SK-MEL-5 (cell line): ENCODE results near the gene PRUNE2. TPM values are rescaled to one million over a fixed set of nuclear protein-coding genes. Genes with fewer than 3 reads are reported as not detected.
"Not testable (repeated sequence)": the region's sequence is repeated elsewhere in the genome, so short reads cannot be mapped to it uniquely, and the experiment has no call there.

Source experiments
- DNase-seq: peaks from one replicate; pipeline ENCODE4 v3.0.0-alpha.2; 2016; ENCODE audit warnings: low read depth, low spot score
- in situ Hi-C: cut with HindIII; loops from 2 replicates; pipeline ENCODE4 v1.10.0; 2016; ENCODE audit warnings: low sequenced_read_pairs, high pct_unique_total_duplicates, low pct_unique_long_range_greater_than_20kb
- polyA plus RNA-seq, 2 experiments: library from polyadenylated mRNA; depleted of rRNA; stranded (reverse); fragments of >200 nt; gene quantifications; 2 replicates each; pipeline ENCODE4 v1.2.3, GENCODE V29; 2015
- total RNA-seq: library from RNA; depleted of rRNA; stranded (reverse); fragments of >200 nt; shearing (Covaris generic); gene quantifications from 2 replicates; pipeline ENCODE4 v1.2.3, GENCODE V29; 2014; rRNA removed

PRUNE2 gene, protein sequence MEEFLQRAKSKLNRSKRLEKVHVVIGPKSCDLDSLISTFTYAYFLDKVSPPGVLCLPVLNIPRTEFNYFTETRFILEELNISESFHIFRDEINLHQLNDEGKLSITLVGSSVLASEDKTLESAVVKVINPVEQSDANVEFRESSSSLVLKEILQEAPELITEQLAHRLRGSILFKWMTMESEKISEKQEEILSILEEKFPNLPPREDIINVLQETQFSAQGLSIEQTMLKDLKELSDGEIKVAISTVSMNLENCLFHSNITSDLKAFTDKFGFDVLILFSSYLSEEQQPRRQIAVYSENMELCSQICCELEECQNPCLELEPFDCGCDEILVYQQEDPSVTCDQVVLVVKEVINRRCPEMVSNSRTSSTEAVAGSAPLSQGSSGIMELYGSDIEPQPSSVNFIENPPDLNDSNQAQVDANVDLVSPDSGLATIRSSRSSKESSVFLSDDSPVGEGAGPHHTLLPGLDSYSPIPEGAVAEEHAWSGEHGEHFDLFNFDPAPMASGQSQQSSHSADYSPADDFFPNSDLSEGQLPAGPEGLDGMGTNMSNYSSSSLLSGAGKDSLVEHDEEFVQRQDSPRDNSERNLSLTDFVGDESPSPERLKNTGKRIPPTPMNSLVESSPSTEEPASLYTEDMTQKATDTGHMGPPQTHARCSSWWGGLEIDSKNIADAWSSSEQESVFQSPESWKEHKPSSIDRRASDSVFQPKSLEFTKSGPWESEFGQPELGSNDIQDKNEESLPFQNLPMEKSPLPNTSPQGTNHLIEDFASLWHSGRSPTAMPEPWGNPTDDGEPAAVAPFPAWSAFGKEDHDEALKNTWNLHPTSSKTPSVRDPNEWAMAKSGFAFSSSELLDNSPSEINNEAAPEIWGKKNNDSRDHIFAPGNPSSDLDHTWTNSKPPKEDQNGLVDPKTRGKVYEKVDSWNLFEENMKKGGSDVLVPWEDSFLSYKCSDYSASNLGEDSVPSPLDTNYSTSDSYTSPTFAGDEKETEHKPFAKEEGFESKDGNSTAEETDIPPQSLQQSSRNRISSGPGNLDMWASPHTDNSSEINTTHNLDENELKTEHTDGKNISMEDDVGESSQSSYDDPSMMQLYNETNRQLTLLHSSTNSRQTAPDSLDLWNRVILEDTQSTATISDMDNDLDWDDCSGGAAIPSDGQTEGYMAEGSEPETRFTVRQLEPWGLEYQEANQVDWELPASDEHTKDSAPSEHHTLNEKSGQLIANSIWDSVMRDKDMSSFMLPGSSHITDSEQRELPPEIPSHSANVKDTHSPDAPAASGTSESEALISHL (N-terminal part only)
- 90.9 and 98.6 TPM in 2 replicates for total RNA-seq
- 51.0 and 75.0 TPM in 2 replicates for polyA plus RNA-seq (2015; cell fraction: cytosol; rRNA removed)
- polyA plus RNA-seq (2015; cell fraction: nucleus; rRNA removed), result 87.6 and 88.3 TPM in 2 replicates

DNA sequence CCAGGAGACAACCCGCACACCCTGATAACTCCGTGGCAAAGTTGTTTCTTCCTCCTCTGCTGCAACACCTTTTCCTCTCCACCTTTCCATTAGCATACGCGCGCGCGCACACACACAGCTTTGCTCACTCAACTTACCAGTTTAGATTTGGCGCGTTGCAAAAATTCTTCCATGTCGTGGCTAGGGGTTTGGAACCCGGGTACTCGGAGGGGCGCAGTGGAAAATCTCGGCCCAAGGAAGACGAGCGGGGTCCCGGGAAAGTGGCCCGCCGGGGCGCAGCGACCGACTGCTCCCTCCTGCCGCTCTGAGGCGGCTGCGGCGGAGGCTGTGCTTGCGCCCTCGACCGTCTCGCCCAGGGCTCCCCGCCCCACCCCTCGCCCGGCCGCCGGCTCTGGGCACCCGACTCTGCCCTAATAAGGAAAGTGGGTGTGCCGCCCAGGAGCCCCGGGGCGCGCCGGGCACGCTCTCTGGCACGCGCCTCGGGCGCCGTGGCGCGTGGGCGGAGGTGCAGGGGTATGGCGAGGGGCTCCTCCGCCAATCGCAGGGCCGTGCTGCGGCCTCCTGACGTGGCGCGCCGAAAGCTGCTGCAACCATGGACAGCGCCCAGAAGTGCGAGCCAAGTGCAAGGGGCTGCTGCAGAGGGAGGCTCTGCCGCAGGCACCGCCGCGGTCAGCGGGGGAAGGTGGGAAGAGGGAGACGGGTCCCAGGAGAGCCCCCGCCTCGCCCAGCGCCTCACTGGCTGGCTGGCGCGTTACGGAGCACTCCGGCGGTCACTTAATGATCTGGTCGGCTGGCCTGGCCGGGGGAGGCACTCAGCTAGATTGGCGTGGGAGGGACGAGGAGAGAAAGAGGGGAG is at the start of gene PRUNE2:
Gene PRUNE2, minus strand, starts transcription at position 324 of the 856 bp plus-strand sequence. Its CDS starts 151 bp downstream, at position 173.
- peak; percentile 87 for DNase-seq
- in situ Hi-C loops, result no loop called here

- DNase-seq, in situ Hi-C loops: not testable (repeated sequence)
These were observed 49.5 kb upstream of the PRUNE2 start for GRCh38 chr9:76955406-76955805.

GRCh38 chr9:76949865-76950264 is 44.0 kb upstream of the PRUNE2 start:
- DNase-seq, result no peak
- in situ Hi-C loops, result no loop called here

DNA sequence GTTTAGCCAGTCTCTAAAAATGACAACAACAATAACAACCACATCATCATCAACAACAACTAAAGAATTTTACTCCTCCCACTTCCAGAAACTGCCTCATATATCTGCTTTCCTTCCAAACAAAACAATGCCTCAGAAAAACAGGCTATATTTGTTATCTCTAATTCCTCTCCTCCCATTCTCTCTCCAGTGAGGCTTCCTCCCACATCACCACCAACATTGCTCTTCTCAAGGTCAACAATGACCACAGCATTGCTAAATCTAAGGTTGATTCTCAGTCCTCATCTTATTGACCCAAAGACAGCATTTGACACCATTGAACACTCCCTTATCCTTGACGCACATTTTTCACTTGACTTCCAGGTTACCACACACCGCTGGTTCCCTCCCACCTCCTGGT is 38.1 kb upstream of the PRUNE2 start:
- in situ Hi-C loops, result no loop called here
- DNase-seq, result no peak

- in situ Hi-C loops, result no loop called here
- DNase-seq, result no peak
These were observed 37.1 kb upstream of the PRUNE2 start for GRCh38 chr9:76943054-76943453.

GRCh38 chr9:76932757-76933156 is 26.8 kb upstream of the PRUNE2 start:
- in situ Hi-C loops, result no loop called here
- DNase-seq, result no peak

GRCh38 chr9:76932265-76932664 is 26.4 kb upstream of the PRUNE2 start:
- in situ Hi-C loops, result no loop called here

DNA sequence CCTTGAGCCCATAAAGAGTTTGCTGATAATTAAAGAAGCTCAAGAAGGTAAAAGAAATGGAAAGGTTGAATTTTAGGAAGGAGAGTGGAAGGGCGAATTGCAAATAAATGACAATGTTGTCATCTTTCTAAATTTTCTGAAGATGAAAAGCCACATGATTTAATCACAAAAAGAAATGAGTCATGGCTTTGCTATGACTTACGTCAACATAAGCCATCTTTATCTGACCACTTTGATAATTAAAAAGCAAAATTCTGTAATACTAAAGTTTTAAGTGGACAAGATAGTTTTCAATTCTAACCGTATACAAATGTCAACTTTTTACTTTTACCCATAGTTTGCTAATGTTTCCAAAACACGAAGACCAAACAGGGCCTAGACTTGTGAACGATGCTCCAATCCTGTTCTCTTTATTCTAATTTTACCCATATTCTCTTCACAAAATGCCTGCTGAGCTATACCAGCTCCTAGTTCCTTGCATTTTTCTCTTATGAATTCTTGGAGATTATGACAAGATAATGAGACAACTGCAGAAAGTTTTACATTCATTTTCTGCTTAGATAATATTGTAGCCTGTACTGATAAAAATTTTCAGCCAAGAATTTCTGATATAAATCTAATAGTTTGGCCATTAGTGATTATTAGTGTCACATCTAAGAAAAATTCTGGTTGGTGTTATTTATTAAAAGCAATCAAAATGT is 21.8 kb upstream of the PRUNE2 start:
- no peak for DNase-seq
- in situ Hi-C loops, result no loop called here

More at GRCh38 chr9:76932265-76932664, 26.4 kb upstream of the PRUNE2 start:
- DNase-seq, result no peak

GRCh38 chr9:76926846-76927245 is 20.9 kb upstream of the PRUNE2 start:
- no peak for DNase-seq
- in situ Hi-C loops, result no loop called here

- in situ Hi-C loops, result no loop called here
- DNase-seq, result peak; percentile 52
These were observed 20.4 kb upstream of the PRUNE2 start for GRCh38 chr9:76926324-76926741.

GRCh38 chr9:76921165-76921564 is 15.3 kb upstream of the PRUNE2 start:
- no peak for DNase-seq
- in situ Hi-C loops, result no loop called here

- in situ Hi-C loops, result no loop called here
These were observed 11.4 kb upstream of the PRUNE2 start for GRCh38 chr9:76917299-76917698.

GRCh38 chr9:76916231-76916630 is 10.3 kb upstream of the PRUNE2 start:
- in situ Hi-C loops, result no loop called here
- no peak for DNase-seq

More at GRCh38 chr9:76917299-76917698, 11.4 kb upstream of the PRUNE2 start:
- DNase-seq, result no peak

GRCh38 chr9:76913467-76913866 is 7.6 kb upstream of the PRUNE2 start:
- no peak for DNase-seq

GRCh38 chr9:76912636-76913275 is 6.8 kb upstream of the PRUNE2 start:
- in situ Hi-C loops, result no loop called here
- peak; percentile 58 for DNase-seq

More at GRCh38 chr9:76913467-76913866, 7.6 kb upstream of the PRUNE2 start:
- in situ Hi-C loops, result no loop called here

DNA sequence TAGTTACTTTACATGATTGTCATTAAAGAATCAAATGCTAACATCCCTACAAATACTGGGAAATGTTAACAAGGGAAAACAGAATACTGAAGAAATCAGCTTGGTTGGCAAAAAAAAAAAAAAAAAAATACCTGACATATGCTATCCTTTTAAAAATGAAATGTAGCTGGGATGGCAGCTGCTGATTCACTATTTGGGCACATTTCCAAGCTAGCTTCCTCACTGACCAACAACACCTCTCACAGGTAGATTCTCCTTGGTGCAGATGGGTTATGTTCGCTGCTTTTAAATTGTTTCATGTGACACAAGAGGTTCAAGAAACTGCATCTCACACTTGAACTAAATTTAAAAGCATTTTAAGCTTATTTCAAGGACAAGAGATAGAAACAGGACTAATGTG is 6.1 kb upstream of the PRUNE2 start:
- in situ Hi-C loops, result no loop called here
- no peak for DNase-seq
